Inferior parietal cortex (tissue), 1 donor: Measurements from ENCODE around the gene ISM2.
A peak's percentile ranks its signal among the peaks of the same experiment; 100 is the strongest.
"Not testable (repeated sequence)": the region's sequence is repeated elsewhere in the genome, so short reads cannot be mapped to it uniquely, and the experiment has no call there.

Experiments used
- DNase-seq: peaks from one replicate; pipeline ENCODE4 v3.0.0-alpha.2; 2016; ENCODE audit errors: extremely low spot score

Gene ISM2

DNA sequence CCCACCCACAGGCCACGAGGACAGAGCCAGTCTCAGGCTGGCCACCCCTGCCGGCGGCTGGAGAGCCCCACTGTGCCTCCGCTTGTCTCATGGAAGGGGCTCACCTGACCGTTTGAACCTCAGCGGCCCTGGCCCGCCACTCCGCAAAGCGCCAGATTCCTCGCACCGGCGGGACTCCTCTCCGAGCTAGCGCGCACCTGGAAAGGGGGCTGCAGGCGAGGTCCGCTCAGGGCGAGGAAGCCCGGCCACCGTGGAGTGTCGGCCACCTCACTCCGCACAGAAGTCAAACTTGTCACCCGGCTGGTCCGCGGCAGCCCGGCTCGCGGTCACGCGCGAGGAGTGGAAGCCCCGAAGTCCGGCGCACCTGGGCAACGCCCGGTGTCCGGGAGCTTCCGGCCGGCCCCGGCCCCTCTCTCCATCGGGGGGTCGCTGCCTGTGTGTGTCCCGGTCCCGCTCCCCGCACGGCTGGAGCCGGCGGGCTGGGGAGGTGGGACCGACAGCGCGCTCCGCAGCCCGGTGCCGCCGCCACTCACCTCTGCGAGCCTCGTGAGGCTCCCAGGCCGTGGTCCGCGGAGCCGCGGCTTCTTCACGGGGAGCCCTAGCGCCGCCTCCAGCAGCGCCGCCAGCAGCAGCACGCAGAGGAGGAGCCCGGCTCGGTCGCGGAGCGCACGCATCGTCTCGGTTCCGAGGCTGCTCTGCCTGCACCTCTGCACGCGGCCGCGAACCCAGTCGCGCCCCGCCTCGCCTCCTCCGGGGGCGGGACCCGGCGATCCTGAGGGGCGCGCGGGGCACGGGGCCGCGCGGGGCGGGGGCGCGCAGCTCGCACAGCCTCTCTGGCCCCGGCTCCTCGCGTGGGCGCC, at the start of gene ISM2:
TSS of gene ISM2 (minus strand) at position 697 of the 860 bp plus-strand sequence. CDS start at position 674, 23 bp downstream.
- DNase-seq: no peak

DNA sequence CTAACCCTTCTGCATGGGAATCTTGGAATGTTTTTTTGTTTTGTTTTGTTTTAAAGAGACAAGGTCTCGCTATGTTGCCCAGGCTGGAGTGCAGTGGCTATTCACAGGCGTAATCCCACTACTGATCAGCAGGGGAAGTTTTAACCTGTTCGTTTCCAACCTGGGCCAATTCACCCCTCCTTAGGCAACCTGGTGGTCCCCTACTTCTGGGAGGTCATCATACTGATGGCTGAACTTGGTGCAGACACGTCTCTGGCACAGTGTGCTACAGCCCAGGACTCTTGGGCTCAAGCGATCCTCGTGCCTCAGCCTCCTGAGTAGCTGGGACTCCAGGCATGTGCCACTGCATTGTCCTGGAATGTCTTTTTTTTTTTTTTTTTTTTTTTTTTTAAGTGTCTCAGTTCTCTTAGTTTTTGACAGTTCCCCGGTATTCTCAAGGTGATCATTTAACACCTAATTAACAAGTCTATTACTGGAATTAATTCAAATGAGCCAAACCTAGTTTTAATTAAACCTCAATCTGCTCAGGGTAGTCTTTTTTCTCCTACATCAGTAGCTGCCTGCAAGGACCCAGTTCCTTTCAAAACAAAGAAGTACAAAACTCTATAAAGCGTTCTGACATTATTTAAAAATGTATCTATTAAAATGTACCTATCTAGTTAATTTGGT, 49.0 kb upstream of the ISM2 start:
- DNase-seq: no peak

DNA sequence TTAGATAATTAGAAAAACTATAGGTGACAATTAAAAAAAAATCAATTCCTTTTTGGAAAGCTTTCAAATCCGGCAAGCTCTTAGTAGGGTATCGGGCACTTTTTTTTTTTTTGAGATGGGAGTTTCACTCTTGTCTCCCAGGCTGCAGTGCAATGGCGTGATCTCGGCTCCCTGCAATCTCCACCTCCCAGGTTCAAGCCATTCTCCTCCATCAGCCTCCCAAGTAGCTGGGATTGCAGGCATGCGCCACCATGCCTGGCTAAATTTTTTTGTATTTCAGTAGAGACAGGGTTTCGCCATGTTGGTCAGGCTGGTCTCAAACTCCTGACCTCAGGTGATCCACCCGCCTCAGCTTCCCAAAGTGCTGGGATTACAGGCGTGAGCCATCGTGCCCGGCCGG, 46.6 kb upstream of the ISM2 start:
- not testable (repeated sequence) for DNase-seq

DNA sequence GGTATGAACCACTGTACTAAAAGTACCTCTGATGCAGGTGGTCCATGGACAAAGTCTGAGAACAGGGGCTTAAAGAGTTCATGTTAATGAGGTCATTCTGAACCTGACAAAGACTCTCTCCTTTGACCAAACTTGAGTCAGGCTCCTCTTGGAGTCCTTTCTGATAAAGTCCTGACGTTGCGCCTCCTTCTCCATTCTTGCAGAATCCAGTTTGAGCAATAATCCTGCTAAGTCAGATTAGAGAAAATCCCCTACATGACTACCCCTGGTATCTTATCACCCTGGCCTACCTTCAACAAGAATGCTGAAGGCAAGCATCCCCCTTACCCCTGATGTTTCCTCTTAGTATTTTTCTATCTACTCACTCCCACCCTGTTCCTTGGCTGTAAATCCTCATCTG, 46.0 kb upstream of the ISM2 start:
- no peak for DNase-seq

DNA sequence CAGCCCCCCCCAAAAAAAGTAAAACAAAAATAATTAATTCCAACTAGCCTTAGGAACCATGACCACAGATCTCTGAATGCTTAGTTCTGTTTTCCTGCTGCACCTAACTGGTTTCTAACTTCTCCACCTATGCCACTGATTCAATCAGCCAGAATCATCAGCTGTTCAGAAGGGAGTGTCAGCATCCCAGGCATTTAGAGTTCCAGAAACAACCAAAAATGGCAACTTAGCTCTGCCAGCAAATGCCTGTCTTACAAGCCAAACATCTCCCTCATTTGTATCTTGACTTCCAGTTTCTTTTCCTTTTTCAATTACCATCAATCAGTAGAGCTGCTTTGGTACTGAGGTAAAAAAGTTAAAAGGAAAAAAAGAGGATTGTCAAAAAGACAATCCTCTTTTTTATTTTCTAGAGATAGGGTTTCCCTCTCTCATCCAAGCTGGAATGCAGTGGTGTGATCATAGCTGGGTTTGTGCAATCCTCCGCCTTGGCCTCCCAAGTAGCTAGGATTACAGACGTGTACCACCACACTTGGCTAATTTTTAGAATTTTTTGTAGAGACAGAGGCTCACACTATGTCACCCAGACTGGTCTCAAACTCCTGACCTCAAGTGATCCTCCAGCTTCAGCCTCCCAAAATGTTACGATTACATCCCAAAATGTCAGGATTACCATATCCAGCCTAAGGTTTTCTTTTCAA, 45.2 kb upstream of the ISM2 start:
- DNase-seq: no peak

DNA sequence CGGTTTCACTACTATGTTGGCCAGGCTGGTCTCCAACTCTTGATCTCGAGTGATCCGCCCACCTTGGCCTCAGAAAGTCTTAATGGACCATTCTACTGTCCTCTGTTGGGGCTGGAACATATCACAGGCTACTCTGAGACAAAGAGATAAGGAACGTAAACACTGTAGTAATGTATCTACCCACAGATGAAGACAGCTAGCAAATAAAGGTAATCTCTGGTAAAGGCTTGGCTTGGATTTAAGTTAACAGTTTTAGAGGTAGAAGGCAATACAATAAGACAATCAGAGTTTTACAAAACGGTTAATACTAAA, 44.6 kb upstream of the ISM2 start:
- no peak for DNase-seq

DNA sequence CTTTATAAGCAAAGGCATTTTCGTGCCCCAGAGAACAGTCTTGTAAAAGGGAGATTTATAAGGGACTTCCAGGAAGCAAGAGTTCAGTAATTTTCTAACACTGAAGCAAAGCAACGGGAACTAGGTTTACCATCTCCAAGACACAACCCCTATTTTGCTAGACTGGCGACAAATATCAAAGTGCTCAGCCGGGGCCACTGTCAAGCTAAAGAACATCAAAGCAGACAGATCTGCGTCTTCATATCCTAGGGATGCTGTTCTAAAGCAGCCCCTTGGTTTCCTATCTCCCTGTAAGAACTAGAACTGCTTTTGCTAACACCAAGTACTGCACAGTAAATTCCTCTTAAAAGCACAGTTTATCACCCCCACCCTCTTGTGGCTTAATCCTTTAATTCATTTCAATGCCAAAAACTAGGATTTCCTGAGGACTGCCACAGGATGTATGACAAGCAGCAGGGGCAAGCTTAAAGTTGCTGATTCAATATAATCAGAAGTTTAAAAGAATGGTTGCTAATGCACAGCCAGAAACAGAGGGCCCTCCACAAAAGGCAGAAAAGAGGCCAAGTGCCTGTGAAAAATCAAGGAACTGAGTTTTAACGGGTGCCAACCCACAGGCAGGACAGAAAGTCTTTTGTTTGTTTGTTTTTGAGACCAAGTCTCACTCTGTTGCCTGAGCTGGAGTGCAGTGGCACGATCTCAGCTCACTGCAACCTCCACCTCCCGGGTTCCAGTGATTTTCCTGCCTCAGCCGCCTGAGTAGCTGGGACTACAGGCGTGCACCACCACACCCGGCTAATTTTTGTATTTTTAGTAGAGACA, 44.0 kb upstream of the ISM2 start:
- DNase-seq: peak; percentile 25

DNA sequence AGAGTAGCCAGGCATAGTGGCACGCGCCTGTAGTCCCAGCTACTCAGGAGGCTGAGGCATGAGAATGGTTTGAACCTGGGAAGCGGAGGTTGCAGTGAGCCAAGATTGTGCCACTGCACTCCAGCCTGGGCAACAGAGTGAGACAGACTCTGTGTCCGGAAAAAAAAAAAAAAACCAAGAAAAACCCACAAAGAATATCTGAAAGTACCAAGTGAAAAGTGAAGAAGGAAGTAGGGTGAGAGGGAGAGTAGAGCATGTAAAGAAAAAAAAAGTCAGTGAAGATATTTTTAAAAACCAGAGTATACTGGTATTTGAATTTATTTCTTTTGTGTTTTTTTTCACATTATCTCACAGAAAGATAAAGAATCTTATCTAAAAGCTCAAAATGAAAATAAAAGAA, 43.3 kb upstream of the ISM2 start:
- DNase-seq: no peak

DNA sequence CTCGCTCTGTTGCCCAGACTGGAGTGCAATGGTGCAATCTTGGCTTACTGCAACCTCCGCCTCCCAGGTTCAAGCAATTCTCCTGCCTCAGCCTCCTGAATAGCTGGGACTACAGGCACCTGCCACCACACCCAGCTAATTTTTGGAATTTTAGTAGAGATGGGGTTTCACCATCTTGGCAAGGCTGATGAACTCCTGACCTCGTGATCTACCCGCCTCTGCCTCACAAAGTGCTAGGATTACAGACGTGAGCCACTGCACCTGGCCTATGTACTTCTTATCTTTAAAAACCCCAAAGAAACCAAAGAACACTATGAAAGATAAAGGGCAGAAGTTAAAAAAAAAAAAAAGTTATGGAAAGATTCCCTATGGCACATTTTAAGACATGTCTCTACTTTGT, 38.3 kb upstream of the ISM2 start:
- not testable (repeated sequence) for DNase-seq

DNA sequence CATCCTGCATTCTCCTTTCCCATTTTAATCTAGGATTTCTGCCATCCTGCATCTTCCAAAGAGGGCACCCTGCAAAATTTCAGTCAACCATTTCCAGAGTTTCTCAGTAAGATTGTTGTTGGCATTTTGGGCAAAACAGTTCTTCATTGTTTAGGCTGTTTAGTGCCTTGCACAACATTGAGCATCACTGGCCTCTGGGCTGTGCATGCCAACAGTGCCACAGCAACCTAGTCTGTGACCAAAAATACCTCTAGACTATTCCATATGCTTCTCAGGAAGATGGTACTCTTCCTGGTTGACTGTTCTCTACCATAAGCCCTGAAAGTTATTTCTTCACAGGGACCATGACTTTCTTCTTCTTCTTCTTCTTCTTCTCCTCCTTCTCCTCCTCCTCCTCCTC, 32.5 kb upstream of the ISM2 start:
- no peak for DNase-seq

DNA sequence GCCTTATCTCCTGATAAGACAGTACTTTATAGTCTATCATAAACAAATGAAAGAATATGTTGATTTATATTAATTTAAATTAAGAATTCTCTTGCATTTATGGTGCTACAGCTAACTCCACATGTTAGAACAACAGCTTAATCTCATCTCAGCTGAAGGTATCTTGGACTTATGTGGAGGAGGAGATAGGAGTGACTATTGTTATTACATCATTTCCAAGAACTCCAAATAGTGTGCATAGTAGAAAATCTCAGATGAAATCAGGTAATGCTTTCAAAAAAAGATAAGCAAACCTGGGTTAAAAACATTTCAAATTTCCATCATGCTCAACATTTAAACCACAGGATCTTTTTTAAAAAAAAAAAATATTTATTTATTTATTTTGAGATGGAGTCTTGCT, 31.3 kb upstream of the ISM2 start:
- no peak for DNase-seq

DNA sequence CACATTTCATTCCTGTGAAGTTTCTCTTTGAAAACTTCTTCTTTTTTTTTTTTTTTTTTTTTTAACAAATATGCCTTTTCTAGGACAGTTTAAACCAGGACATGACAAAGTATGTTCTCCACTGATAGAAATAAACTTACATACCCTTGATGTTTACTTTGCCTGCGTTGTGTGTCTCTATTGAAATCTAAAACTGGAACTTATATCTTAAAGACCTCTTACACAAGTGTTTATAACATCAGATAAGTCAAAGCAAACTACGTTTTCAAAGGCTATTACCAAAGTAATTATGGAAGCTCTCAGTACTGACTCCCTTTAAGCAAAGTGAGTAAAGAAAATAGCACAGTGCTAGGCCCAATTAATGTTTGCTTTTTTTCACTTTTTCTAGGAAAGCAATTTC, 30.6 kb upstream of the ISM2 start:
- DNase-seq: no peak

DNA sequence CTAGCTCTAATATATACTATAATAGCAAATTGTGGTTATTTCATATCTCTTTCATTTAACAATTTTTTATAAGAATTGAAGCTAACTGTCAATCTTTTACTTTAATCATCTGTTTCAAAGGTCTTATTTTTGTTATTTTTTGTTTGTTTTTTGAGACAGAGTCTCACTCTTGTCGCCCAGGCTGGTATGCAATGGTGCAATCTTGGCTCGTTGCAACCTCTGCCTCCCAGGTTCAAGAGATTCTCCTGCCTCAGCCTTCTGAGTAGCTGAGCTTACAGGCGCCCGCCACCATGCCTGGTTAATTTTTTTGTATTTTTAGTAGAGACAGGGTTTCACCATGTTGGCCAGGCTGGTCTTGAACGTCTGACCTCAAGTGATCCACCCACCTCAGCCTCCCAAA, 30.1 kb upstream of the ISM2 start:
- DNase-seq: not testable (repeated sequence)

DNA sequence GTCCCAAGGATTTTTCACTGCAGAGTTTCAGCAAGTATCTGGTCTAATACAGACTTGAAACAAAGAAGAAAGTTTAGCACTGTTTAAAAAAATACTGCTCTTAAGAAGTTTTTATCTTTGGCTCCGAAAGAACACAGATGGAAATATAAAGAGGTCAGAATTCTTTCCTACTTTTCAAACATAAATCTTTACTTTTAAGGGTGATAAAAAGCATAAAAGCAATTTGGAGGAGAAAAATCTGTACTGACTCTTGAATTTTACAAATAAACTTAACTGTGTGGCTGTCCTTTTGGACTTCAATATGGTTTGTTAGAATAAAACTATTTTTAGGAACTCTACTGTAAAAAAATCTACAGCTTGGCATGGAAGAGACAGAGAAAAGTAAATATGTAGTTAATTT, 27.6 kb upstream of the ISM2 start:
- no peak for DNase-seq

DNA sequence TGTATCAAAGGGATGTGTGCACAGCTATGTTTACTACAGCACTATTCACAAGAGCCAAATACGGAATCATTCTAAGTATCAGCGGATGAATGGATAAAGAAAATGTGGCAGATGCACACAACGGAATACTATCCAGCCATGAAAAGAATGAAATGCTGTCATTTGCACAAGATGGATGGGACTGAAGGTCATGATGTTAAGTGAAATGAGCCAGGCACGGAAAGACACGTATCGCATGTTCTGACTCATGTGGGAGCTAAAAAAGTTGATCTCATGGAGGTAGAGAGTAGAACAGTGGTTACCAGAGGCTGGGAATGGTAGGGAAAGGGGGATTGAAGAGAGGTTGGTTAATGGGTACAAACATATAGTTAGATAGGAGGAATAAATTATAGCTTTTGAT, 25.9 kb upstream of the ISM2 start:
- DNase-seq: no peak

DNA sequence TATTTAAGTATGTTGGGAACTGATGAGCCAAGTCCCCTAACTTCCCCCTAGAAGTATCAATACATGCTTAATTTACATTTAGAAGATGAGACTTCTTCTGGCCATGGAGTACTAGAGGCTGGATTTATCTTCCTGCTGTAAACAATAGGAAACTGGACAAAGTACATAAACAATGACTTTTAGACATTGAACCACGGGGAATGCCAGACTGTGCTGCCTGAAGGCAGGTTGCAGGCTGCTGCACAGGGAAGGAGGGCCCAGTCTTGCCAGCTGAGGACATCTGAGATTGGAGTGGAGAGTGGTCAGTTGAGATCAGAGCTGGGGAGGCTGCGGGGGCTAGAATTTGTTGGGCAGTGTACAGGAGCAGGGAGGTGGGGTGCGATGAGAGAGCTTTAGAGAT, 24.5 kb upstream of the ISM2 start:
- no peak for DNase-seq

DNA sequence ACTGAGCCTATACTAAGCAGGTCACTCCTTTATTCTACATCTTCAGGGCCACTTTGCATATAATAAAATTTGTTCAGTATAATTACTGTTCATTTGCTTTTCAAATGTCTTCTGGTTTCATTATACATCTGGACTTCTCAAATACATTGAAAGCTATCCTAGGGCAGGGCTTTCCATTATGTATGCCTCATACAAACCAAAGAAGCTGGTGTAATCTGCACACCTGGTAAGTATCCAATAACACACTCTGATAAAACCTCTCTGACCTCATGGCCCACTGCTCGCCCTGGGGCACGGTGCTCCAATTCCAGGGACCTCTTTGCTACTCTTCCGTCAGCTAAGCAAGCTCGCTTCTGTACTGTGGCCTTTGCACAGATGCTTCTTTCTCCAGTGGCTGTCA, 21.9 kb upstream of the ISM2 start:
- DNase-seq: no peak

DNA sequence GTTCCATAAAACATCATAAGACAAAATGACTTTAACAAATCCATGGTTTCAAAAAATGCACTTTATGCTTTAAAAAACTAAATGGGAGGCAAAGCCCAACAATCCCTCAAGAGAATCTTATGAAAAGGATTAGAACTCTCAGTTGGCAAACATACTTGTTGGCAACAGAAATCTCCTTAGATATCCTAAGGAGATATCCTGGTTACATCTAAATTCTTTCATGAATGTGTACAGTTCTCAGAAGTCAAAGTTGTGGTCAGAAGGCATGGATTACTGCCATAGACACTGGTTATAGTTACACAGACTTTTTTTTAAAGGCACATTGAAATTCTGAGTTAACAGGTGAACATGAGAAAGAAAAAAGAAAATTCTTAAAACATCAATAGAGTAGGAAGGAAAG, 17.5 kb upstream of the ISM2 start:
- no peak for DNase-seq

DNA sequence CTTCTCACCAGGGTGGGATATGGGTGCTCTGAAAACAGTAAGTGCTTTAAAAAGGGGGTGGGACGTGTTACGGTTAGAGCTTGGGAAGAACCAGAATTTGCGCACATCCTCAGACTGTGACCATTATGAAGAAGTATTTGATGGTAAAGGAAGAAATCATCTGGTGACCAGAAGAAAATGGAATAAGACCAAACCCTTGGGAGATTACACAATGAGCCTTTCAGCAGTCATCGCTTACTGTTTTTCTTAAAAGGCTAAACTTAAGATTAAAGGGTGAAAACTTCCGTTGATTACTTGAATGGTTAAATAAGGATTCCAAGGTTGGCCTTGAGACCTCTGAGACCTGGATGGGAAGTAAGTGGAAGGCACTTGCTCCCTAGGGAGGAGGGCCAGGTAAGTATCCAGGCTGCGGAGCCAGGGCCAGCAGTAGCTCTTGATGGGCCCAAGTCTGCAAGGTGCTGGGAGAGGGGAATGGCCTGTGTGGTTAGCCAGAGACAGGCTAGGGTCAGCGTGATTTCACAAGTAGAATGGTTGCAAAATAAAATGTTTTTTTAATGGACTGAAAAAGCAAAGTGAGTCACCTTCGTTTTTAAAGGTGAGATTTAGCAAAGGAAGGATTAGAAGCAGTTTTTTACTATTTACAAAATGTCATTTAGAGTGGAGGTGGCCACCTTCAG, 13.0 kb upstream of the ISM2 start:
- DNase-seq: no peak

DNA sequence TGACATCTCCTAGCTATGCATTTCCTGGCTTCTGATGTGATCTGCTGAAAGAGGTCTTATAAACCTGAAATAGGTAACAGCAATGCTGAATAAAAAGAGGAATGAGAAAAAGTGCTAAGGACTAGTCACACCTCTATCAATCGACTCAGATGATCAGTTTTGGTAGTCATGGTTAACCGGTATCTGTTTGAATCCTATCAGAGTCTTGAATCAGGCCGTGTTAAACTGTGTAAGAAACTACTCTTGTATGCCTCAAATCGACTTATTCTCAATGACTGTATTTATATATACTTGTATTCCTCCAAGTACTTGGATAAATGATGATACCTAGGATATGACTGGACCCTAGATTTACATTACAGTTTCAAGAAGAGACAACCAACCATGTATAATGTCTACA, 10.8 kb upstream of the ISM2 start:
- DNase-seq: no peak

DNA sequence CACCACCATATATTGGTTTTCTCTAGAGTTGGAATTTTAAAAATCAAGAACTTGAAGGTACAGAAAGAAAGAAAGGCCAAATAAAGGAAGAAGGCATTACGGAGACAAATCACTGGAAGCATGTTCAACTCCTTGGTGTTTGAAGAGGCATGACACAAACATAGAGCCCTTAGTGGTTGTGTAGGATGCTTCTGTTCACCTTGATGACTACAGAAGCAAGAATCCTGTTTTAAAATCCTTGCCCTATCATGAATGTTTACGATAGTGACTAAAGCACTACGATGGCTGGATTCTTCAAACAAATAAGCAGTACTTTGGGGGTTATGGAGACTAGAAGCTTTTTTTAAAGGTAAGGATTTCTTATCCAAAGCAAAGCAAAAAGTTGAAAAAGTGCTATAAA, 10.3 kb upstream of the ISM2 start:
- DNase-seq: no peak

DNA sequence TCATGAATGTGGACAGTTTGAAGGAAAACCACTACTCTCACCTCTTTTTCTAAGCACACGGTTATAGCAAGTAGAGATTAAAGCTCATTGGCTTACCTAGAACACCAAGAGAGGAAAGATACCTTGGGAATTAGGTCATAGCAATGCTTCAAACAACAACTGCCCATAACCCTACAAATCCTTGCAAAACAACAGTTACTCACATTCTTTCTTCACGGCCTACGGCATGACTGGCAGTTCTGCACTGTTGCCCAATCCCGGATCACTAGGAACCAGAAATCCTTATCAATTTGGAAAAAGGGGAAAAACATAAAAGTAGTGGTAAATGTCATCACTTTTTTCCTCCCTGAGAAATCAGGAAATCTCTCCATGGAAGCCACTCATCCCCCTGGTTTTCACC, 9.6 kb upstream of the ISM2 start:
- DNase-seq: no peak
